22Rv1 (cell line): Measurements from ENCODE around the gene GARS1.
"Not testable (repeated sequence)": the region's sequence is repeated elsewhere in the genome, so short reads cannot be mapped to it uniquely, and the experiment has no call there.

Experiments used
- H3K27ac ChIP-seq: fragments of 450-650 bp; 2 replicates; pipeline ENCODE4 v1.5.1; 2017
- CTCF ChIP-seq: fragments of 450-650 bp; IDR thresholded peaks from 2 replicates; pipeline ENCODE4 v1.5.1; 2017; ENCODE audit warnings: mild to moderate bottlenecking
- ZFX ChIP-seq: fragments of 450-650 bp; IDR thresholded peaks from 2 replicates; pipeline ENCODE4 v1.6.1; 2017; ENCODE audit warnings: antibody characterized with exemption, borderline replicate concordance

Gene GARS1

GRCh38 chr7:30572212-30572841 is 22.4 kb upstream of the GARS1 start:
- TF ChIP-seq CTCF (no peak), ZFX (no peak)
- no peak overlapping the region for H3K27ac ChIP-seq

GRCh38 chr7:30575910-30576309 is 18.8 kb upstream of the GARS1 start:
- no peak for TF ChIP-seq CTCF
- TF ChIP-seq ZFX, result no peak
- no peak overlapping the region for H3K27ac ChIP-seq

GRCh38 chr7:30583181-30583580 is 11.5 kb upstream of the GARS1 start:
- no peak overlapping the region for H3K27ac ChIP-seq
- TF ChIP-seq ZFX, result no peak
- no peak for TF ChIP-seq CTCF

- TF ChIP-seq CTCF (no peak), ZFX (no peak)
- H3K27ac ChIP-seq, result no peak overlapping the region
These were observed 10.3 kb upstream of the GARS1 start for GRCh38 chr7:30584415-30584814.

- H3K27ac ChIP-seq, result no peak overlapping the region
- TF ChIP-seq CTCF (no peak), ZFX (no peak)
These were observed 9.7 kb upstream of the GARS1 start for GRCh38 chr7:30584965-30585364.

GRCh38 chr7:30585675-30586074 is 9.0 kb upstream of the GARS1 start:
- H3K27ac ChIP-seq, result no peak overlapping the region

GRCh38 chr7:30587547-30587946 is 7.1 kb upstream of the GARS1 start:
- not testable (repeated sequence) for H3K27ac ChIP-seq

More at GRCh38 chr7:30585675-30586074, 9.0 kb upstream of the GARS1 start:
- TF ChIP-seq CTCF (no peak), ZFX (no peak)

- no peak overlapping the region for H3K27ac ChIP-seq
- TF ChIP-seq CTCF, result no peak
- TF ChIP-seq ZFX, result no peak
These were observed 5.6 kb upstream of the GARS1 start for GRCh38 chr7:30589111-30589510.
